Measurements from ENCODE around the gene DNM3.

Gene DNM3

DNA sequence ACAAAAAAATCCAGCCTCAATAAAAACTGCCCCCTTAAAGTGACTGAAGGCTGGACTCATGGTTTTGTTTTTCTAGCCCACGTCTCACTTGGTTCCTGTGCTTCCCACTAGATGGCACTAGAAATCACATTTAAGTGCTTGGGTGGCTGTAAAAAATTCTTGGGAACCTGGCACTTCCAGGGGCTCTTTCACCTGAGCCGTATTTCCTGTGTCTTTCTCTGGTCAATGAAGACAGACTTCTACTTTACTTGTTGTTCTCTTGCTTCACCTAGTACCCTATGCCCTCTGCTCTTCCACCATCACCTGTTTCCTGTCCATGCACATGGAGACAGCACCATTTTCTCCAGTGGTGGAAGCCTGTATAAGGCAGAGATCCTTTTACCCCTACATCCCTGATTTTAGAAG, 39.8 kb upstream of the DNM3 start:
- Histone ChIP-seq H3K4me3 (ENCODE audit: low read depth in 1 of 2, low read length in 2 of 2) (no peak overlapping the region), H3K9ac (ENCODE audit: low read length) (no peak overlapping the region), H3K9me3 (ENCODE audit: low read length) (no peaks in the 10 kb centered on the region), H3K27me3 (ENCODE audit: control insufficient read depth in 1 of 2, insufficient read depth in 2 of 2, low read length in 2 of 2) (no peaks in the 10 kb centered on the region), H3K4me1 (ENCODE audit: insufficient read depth, low read length) (no peaks in the 10 kb centered on the region), H3K36me3 (ENCODE audit: insufficient read depth, low read length) (peaks cover 11% of the 10 kb centered on the region), H3K27ac (ENCODE audit: low read depth, low read length) (no peak overlapping the region)

DNA sequence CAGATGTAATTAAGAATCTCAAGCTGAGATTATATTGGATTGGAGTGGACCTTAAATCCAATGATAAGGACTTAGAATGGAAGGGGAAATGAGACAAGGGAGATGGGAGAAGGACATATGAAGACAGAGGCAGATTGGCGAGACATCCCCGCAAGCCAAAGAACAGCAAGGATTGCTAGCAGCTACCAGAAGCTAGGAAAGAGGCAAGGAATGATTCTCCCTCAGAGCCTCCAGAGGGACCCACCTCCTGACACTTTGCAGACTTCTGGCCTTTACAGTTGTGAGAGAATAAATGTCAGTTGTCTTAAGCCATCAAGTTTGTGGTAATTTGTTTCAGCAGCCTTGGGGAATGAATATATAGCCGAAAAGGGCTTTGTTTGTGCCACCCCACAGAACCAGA, 39.1 kb upstream of the DNM3 start:
- Histone ChIP-seq H3K4me3 (ENCODE audit: low read depth in 1 of 2, low read length in 2 of 2) (no peak overlapping the region), H3K27me3 (ENCODE audit: control insufficient read depth in 1 of 2, insufficient read depth in 2 of 2, low read length in 2 of 2) (no peaks in the 10 kb centered on the region), H3K4me1 (ENCODE audit: insufficient read depth, low read length) (no peaks in the 10 kb centered on the region), H3K27ac (ENCODE audit: low read depth, low read length) (no peak overlapping the region), H3K36me3 (ENCODE audit: insufficient read depth, low read length) (peaks cover 6% of the 10 kb centered on the region), H3K9me3 (ENCODE audit: low read length) (no peaks in the 10 kb centered on the region), H3K9ac (ENCODE audit: low read length) (no peak overlapping the region)

DNA sequence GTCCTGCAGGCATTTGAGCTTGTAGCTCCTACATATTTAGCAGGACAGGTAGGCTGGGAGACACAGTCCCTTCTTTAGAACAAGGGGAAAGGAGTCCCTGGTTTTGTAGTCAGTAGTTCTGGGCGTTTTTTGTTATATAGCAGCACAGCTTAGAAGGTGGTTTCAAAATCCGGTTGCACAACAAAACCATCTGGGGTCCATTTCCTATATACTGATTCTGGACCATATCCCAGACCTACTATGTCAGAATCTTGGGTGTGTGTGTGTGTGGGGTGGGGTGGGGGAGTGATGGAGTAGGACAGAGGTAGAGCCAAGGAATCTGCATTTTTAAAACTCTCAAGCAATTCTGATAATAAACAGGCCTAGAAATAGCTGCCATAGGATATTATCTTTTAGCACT, 38.3 kb upstream of the DNM3 start:
- Histone ChIP-seq H3K9ac (ENCODE audit: low read length) (no peak overlapping the region), H3K36me3 (ENCODE audit: insufficient read depth, low read length) (no peaks in the 10 kb centered on the region), H3K27ac (ENCODE audit: low read depth, low read length) (no peak overlapping the region), H3K4me1 (ENCODE audit: insufficient read depth, low read length) (no peaks in the 10 kb centered on the region), H3K27me3 (ENCODE audit: control insufficient read depth in 1 of 2, insufficient read depth in 2 of 2, low read length in 2 of 2) (no peaks in the 10 kb centered on the region), H3K9me3 (ENCODE audit: low read length) (no peaks in the 10 kb centered on the region), H3K4me3 (ENCODE audit: low read depth in 1 of 2, low read length in 2 of 2) (no peak overlapping the region)

DNA sequence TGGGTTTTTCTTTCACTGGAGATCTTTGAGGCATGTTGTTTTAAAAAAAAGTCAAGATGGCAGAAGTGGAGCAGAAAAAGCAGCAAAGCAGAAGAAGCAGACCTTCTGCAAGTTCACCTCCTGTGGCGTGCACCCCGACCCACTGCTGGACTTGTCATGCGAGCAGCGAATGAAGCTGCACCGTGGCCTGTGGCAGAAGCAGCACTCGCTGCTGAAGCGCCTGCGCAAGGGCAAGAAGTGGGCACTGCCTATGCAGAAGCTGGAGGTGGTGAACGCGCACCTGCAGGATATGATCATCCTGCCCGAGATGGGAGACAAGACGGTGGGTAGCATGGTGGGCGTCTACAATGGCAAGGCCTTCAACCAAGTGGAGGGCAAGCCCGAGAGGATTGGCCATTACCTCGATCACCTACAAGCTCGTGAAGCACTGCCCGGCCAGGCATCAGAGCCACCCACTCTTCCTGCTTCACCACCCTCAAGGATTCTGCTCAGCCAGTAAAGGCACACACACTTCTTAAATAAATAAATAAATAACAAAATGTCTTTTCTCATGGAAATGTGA, 37.8 kb upstream of the DNM3 start:
- Histone ChIP-seq H3K9me3 (ENCODE audit: low read length) (no peaks in the 10 kb centered on the region), H3K4me3 (ENCODE audit: low read depth in 1 of 2, low read length in 2 of 2) (no peak overlapping the region), H3K36me3 (ENCODE audit: insufficient read depth, low read length) (no peaks in the 10 kb centered on the region), H3K27me3 (ENCODE audit: control insufficient read depth in 1 of 2, insufficient read depth in 2 of 2, low read length in 2 of 2) (no peaks in the 10 kb centered on the region), H3K4me1 (ENCODE audit: insufficient read depth, low read length) (no peaks in the 10 kb centered on the region), H3K27ac (ENCODE audit: low read depth, low read length) (no peak overlapping the region), H3K9ac (ENCODE audit: low read length) (no peak overlapping the region)

DNA sequence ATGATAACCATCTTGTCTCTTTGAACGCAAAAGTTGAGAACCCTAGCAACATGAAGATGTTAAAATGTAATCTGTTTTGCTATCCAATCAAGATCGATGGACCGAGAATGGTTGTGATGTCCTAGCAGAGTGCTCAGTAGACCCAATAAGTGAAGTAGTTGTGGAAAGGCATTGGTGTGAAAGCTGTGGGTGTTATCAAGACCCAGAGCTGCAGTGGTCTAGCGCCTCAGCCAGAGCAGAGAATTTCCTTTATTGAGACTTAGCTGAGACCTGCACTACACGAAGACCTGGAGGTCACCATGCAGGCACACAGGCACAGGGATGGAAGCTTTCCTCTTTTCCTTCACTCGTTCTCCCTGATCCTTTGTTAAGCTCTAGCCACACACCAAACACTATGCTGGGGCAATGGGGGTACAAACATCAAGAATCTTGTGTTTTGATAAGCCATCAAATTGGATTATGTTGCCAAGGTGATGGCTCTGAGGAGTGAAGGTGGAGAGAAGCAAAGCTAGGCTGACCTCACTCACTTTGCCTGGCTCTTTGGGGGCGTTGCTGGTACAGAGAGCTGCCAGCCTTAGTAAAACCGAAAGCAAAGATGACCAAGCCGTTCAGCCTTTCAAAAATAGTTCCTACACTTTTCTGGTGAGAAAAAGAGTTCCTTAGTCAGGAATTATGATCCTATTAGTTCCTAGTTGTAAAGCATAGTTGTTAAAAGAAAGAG, 35.7 kb upstream of the DNM3 start:
- H3K9ac ChIP-seq (ENCODE audit: low read length) = no peak overlapping the region
- H3K27me3 ChIP-seq (ENCODE audit: control insufficient read depth in 1 of 2, insufficient read depth in 2 of 2, low read length in 2 of 2) = no peaks in the 10 kb centered on the region
- no peak overlapping the region for H3K4me3 ChIP-seq (ENCODE audit: low read depth in 1 of 2, low read length in 2 of 2)
- H3K4me1 ChIP-seq (ENCODE audit: insufficient read depth, low read length) = no peaks in the 10 kb centered on the region
- no peaks in the 10 kb centered on the region for H3K9me3 ChIP-seq (ENCODE audit: low read length)
- no peaks in the 10 kb centered on the region for H3K36me3 ChIP-seq (ENCODE audit: insufficient read depth, low read length)
- no peak overlapping the region for H3K27ac ChIP-seq (ENCODE audit: low read depth, low read length)

DNA sequence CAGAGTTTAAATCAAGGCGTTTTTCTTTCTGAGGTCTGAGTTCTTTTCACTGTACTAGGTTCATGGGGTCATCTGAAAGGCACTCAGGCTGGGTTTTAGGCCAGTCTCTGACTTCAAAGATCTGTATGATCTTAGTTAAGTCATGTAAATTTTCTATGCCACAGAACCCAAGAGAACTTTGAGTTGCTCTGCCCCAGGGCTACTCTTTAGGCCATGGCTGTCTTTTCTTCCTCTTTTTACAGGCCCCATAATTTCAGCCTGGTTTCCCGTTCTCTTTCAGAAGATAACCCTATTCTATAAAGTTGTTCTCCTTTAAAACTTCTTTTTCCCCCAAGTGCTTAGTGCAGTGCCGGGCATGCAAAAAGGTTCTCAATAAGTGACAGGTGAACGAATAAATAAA, 33.7 kb upstream of the DNM3 start:
- no peak overlapping the region for H3K9ac ChIP-seq (ENCODE audit: low read length)
- H3K9me3 ChIP-seq (ENCODE audit: low read length) = no peaks in the 10 kb centered on the region
- H3K27me3 ChIP-seq (ENCODE audit: control insufficient read depth in 1 of 2, insufficient read depth in 2 of 2, low read length in 2 of 2) = no peaks in the 10 kb centered on the region
- no peaks in the 10 kb centered on the region for H3K4me1 ChIP-seq (ENCODE audit: insufficient read depth, low read length)
- no peak overlapping the region for H3K27ac ChIP-seq (ENCODE audit: low read depth, low read length)
- H3K4me3 ChIP-seq (ENCODE audit: low read depth in 1 of 2, low read length in 2 of 2) = no peak overlapping the region
- no peaks in the 10 kb centered on the region for H3K36me3 ChIP-seq (ENCODE audit: insufficient read depth, low read length)

DNA sequence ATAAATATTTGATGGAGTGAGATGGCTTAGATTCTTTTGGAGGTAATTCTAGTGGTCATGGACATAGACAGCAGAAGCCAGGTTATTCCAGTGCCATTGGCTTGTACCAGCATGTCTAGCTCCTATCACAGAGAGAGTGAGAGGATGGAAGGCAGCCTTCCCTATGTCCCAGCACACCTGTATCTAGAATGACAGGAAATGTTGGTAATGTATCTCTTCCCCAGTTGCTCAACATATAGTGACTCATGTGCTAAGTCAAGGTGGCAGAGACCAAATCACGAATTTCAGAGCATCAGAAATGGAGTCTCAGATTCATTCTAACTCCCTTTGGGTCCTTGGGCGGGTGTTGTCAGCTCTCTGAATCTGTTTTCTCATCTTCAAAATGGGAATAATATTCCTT, 31.5 kb upstream of the DNM3 start:
- H3K36me3 ChIP-seq (ENCODE audit: insufficient read depth, low read length) = no peaks in the 10 kb centered on the region
- no peak overlapping the region for H3K9ac ChIP-seq (ENCODE audit: low read length)
- no peaks in the 10 kb centered on the region for H3K27me3 ChIP-seq (ENCODE audit: control insufficient read depth in 1 of 2, insufficient read depth in 2 of 2, low read length in 2 of 2)
- no peak overlapping the region for H3K4me3 ChIP-seq (ENCODE audit: low read depth in 1 of 2, low read length in 2 of 2)
- no peaks in the 10 kb centered on the region for H3K9me3 ChIP-seq (ENCODE audit: low read length)
- H3K4me1 ChIP-seq (ENCODE audit: insufficient read depth, low read length) = no peaks in the 10 kb centered on the region
- no peak overlapping the region for H3K27ac ChIP-seq (ENCODE audit: low read depth, low read length)

DNA sequence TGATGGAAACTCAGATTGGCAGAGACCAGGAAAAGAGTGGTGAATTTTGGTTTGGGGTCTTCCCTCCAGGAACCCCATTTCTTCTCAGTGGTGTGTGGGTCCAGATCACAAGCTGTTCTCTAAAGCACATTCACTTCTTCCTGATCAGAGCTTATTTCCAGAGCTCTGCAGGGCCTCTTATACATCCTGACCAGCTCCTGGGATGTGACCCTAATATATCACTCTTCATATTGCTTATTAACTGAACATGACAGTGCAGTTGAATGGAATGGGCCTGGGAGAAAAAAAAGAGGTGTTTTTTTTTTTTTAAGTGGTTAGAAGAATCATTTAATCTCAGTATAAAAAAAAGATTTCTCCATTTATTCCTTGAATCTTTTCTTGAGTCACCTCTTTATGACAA, 29.6 kb upstream of the DNM3 start:
- Histone ChIP-seq H3K27me3 (ENCODE audit: control insufficient read depth in 1 of 2, insufficient read depth in 2 of 2, low read length in 2 of 2) (no peaks in the 10 kb centered on the region), H3K9me3 (ENCODE audit: low read length) (no peaks in the 10 kb centered on the region)

DNA sequence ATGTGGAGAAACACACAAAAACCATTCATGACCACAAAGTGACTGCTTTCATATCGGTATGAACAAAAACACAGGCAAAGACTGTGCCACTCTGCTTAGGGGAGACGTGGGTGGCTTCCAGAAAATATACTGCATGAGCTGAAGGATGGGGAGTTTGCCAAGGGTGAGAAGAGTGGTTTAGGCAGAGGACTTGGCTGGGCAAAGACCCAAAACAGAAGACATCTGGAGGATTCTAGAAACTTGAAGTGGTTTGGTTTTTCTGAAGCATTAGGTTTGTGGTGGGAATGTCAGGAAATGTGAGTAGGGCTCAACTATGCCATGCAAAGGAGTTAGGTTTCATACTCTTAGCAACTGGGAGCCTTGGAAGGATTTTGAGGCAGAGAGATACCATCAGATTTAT, 26.6 kb upstream of the DNM3 start:
- Histone ChIP-seq H3K27ac (ENCODE audit: low read depth, low read length) (no peak overlapping the region), H3K4me1 (ENCODE audit: insufficient read depth, low read length) (peaks cover 4% of the 10 kb centered on the region), H3K9ac (ENCODE audit: low read length) (no peak overlapping the region), H3K27me3 (ENCODE audit: control insufficient read depth in 1 of 2, insufficient read depth in 2 of 2, low read length in 2 of 2) (no peaks in the 10 kb centered on the region), H3K36me3 (ENCODE audit: insufficient read depth, low read length) (no peaks in the 10 kb centered on the region), H3K4me3 (ENCODE audit: low read depth in 1 of 2, low read length in 2 of 2) (no peak overlapping the region), H3K9me3 (ENCODE audit: low read length) (no peaks in the 10 kb centered on the region)

More for the DNA sequence above, 29.6 kb upstream of the DNM3 start:
- Histone ChIP-seq H3K4me3 (ENCODE audit: low read depth in 1 of 2, low read length in 2 of 2) (no peak overlapping the region), H3K36me3 (ENCODE audit: insufficient read depth, low read length) (no peaks in the 10 kb centered on the region), H3K9ac (ENCODE audit: low read length) (no peak overlapping the region), H3K4me1 (ENCODE audit: insufficient read depth, low read length) (no peaks in the 10 kb centered on the region), H3K27ac (ENCODE audit: low read depth, low read length) (no peak overlapping the region)

DNA sequence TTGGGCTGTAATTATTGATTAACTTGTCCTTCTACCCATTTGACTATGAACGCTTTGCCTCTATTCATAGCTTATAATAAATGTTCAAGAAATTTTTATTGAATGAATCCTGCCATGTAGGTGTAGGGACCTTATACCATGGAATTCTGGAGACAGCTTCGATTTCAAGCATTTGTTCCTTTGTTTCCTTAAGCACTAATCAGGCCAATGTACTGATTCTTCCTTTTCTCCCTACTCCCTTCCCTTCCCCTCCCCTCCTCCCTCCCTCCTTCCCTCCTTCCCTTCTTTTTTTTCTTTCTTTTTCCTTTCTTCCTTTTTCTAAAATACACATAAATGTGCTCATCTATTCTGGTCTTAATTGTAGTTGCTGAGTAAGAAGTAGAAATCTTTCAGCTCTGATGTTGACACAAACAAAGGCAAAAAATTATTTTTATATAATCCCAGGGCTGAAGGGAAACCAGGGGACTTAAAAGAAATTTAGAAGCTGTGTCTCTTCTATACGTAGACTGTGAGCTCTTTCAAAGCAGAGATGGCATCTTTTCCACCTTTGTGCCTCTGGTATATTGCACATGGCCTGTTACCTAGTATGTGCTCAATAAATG, 24.9 kb upstream of the DNM3 start:
- Histone ChIP-seq H3K36me3 (ENCODE audit: insufficient read depth, low read length) (no peaks in the 10 kb centered on the region), H3K9ac (ENCODE audit: low read length) (no peak overlapping the region), H3K27me3 (ENCODE audit: control insufficient read depth in 1 of 2, insufficient read depth in 2 of 2, low read length in 2 of 2) (no peaks in the 10 kb centered on the region), H3K27ac (ENCODE audit: low read depth, low read length) (no peak overlapping the region), H3K9me3 (ENCODE audit: low read length) (no peaks in the 10 kb centered on the region), H3K4me1 (ENCODE audit: insufficient read depth, low read length) (peaks cover 4% of the 10 kb centered on the region), H3K4me3 (ENCODE audit: low read depth in 1 of 2, low read length in 2 of 2) (no peak overlapping the region)

DNA sequence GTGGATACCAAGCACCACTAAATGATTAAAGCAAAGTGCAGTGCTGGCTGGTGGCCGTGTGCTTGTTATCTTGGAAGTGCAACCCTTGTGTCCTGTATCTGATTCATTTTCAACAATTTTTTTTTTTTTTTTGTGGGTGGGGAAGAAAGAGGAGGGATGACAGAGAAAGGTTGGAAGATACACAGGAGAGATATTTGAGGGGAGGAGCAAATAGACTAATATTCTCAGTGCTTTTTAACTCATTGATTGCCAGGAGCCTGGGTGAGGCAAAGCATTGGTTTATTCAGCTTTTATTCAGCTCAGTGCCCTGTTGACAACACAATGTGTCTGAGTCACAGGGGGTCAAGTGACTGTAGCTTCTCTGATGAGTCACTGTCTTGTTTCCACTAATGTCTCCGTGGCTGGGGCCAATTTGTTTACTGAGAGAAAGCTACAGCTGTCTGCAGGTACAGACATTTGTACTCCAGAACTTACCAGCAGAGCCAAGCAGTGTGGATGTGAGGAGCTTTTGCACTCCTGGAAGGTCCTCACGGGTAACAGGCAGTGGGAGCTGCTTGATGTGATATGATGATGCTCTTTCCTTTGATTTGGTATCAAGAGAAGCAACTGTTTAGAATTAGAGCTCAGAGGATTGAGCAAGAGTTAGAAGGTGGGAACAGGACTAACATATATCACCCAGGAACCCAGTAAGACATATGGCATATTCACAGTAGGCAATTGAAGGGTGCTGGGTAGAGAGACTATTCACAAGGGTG, 23.6 kb upstream of the DNM3 start:
- H3K27me3 ChIP-seq (ENCODE audit: control insufficient read depth in 1 of 2, insufficient read depth in 2 of 2, low read length in 2 of 2) = no peaks in the 10 kb centered on the region
- H3K36me3 ChIP-seq (ENCODE audit: insufficient read depth, low read length) = no peaks in the 10 kb centered on the region
- peaks cover 4% of the 10 kb centered on the region for H3K4me1 ChIP-seq (ENCODE audit: insufficient read depth, low read length)
- no peak overlapping the region for H3K9ac ChIP-seq (ENCODE audit: low read length)
- no peak overlapping the region for H3K27ac ChIP-seq (ENCODE audit: low read depth, low read length)
- H3K4me3 ChIP-seq (ENCODE audit: low read depth in 1 of 2, low read length in 2 of 2) = no peak overlapping the region
- H3K9me3 ChIP-seq (ENCODE audit: low read length) = no peaks in the 10 kb centered on the region

Data from muscle layer of colon (tissue), 2 donors.